Tongue (tissue), 2 donors: Measurements from ENCODE around the gene DRAXIN. TPM values are rescaled to one million over a fixed set of nuclear protein-coding genes. Genes with fewer than 3 reads are reported as not detected.

Source experiments
- DNase-seq: peaks from one replicate; pipeline ENCODE4 v3.0.0-alpha.2; 2015
- total RNA-seq: library from RNA; depleted of rRNA; stranded (reverse); fragments of >200 nt; gene quantifications from one replicate; pipeline ENCODE4 v1.2.3, GENCODE V29; 2014

DRAXIN gene
- total RNA-seq, 1 donor from 2014 or later = 0.31 TPM

DNA sequence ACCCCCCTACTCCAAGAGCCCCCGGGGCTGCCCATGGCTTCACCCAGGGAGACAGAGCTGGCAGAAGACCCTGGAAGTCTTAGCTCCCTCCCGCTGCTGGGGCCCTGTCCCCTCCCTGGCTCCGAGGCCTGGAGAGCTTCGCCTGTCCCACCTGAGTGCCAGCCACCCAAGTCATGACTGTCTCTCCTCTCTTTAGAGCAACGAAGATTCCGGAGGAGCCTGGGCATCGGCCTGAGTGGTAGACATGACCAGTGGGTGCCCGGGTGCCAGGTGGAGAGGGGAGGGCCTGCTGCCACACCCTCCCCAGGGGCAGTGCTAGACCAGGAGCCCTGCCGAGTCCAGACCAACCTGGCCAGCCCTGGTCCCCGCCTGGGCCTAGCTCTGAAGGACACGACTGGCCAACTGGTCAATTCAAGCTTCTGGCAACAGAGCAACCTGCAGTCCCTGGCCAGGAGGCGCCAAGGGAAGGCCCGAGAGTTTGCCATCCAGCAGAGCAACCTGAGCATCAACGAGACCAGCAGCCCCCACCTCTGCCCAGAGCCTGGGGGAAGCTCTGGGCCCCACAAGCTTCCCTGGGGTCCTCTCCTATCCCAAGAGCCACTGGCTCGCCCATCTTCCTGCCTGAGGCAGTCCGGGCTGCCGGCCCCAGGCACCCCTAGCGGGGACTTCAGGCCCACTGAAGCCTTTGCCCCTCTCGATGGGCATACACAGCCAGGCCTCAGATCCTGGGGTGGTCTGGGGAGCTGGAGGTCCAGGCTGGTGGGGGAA lies 74.3 kb downstream of the DRAXIN start:
- no peak for DNase-seq

DNA sequence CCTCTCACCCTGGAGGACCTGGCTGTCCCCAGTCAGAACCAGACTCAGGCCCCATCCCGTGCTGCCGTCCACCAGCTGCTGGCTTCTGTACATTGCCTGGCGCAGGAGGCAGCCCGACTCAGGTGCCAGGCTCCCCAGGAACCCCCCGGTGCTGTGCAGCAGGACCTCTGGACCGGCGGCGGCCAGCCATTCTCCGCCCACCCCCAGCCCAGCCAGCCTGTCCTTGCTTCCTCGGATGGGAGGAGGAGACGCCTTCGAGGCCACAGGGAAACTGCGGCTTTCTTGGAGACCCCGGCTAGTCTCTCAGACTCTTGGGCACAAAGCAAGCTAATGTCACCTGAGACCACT lies 74.9 kb downstream of the DRAXIN start:
- DNase-seq = no peak

DNA sequence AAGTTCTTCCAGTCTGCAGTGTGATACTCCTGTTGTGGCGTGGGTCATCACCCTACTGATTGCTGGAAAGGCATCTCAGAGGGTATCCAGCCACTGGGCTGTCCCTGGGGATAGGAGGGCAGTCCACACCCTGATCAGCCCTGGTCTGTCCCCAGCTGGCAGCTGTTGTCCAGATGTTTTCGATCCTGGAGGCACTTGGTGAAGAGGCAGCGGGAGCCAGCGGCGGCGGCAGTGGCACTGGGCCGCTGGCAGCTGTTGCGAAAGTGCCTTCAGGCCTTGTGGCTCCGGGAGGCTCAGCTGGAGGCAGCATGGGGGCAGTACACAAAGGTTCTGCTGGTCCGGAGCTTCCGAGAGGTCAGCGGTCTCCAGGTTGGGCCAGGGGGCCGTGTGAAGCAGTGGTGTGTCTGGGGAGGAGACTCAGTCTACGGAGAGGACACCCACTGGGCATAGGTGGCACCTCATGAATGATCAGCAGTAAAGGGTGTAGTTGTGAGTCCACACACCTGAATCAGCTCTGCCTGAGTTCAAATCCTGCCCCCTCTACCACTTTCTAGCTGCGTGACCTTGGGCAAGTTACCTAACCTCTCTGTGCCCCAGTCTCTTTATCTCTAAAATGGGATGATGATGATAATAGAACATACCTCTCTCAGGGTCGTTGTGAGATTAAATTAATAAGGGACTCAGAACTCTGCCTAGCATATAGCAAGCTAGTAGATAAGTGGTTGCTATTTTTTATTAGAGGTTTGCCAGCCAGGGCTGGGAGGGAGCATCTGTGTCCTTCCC lies 76.6 kb downstream of the DRAXIN start:
- peak; percentile 92 for DNase-seq

DNA sequence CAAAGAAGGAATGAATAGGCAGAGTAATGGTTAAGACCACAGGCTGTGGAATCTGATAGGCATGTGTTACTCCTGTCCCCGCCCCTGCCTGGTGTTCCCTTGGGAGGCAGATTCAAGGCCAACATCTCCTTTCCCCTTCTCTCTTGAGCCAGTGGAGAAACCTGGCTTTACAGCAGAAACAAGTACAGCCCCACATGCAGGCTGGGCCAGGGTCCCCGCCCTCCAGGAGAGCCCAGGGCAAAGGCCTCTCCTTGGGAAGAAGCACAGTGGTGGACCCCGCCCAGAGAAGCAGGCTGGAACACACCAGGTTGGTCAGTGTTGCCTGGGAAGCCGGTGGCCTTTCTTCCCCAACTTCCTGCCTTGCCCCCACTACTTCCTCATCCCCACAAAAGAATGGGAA lies 77.3 kb downstream of the DRAXIN start:
- peak; percentile 16 for DNase-seq

DNA sequence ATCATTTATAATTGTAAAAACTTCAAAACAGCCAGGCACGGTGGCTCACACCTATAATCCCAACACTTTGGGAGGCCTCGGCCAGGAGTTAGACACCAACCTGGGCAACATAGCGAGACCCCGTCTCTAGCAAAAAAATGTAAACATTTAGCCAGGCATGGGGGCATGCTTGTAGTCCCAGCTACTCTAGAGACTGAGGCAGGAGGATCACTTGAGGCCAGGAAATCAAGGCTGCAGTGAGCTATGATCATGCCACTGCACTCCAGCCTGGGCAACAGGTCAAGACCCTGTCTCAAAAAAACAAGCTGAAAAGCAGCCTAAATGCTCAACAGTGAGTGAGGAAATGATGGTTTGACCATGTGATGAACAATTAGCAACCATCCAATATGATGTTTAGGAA lies 77.8 kb downstream of the DRAXIN start:
- DNase-seq = no peak

DNA sequence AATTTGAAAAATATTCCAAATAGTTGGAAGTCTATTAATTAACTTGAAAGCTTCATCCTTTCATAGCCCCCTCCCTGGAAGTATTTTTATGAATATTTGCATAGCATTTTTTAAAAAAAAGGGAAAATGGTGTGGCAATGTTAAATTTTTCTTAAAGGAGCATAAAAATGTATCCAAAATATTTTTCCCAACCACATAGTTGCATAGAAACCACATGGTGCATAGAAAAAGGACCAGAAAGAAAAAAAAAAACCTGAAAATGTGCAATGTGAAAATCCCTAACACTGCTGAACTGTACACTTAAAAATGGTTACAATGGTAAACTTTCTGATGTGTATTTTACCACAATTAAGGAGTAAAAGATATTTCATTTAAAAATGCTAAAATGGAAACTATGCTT lies 78.5 kb downstream of the DRAXIN start:
- no peak for DNase-seq

DNA sequence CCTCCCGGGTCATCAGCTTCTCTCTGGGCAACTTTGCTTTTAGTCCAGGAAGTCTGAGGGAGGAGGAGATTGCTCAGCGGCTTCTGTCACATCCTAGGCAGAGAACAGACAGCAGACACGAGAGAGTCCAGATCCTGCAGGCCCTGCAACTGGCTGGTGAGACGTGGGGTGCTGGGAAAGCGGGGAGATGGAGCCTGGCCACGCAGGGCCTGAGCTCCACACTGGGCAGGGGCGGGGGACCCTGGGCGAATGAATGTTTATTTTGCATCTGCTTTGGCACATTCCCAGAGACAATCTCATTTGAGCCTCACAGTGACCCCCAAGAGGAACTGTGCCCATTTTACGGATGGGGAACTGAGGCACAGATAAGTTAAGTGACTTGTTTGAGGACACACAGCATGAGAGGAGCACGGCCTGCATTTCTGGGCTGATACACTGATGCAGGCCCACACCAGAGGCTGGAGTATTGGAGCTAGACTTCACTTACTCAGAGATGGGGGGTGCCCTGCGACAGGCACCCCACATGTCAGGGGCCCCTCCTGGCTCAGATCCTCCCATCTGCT lies 80.1 kb downstream of the DRAXIN start:
- no peak for DNase-seq

DNA sequence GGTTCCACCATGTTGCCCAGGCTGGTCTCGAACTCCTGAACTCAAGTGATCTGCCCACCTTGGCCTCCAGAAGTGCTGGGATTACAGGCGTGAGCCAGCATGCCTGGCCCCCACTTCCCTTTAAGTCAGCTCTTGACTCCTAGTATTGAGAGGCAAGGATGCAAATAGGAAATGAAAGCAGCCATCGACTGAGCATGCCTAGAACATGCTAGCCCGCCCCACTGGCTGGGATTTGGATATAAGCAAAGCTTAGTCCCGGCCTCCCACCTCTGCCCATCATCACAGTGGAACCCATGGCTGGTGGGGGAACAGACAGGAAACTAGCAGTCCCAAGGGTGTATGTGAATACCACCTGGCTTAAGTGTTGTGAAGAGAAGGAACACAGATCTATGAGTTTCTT lies 80.9 kb downstream of the DRAXIN start:
- DNase-seq = no peak

DNA sequence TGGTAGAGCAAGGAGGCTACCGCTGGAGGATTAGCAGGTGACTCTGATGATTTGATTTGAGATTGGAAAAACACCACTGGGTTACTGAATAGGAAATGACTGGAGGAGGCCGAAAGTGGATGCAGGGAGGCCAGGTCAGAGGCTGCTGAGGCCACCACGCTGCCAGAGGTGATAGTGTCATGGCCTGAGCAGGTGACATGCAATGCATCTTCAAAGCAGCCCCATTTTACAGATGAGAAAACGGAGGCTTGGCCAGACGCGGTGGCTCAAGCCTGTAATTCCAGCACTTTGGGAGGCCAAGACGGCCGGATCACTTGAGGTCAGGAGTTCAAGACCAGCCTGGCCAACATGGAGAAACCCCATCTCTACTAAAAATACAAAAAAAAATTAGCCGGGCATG lies 83.2 kb downstream of the DRAXIN start:
- no peak for DNase-seq

Other genes with a start within 250 kb of the DRAXIN start
- 0.31 TPM for gene DISP3, start 212.6 kb upstream of the DRAXIN start, total RNA-seq
- 1.5 TPM for gene FBXO2, start 37.3 kb upstream of the DRAXIN start, total RNA-seq
- 5.8 TPM for gene FBXO44, start 36.8 kb upstream of the DRAXIN start, total RNA-seq
- 4.4 TPM for gene FBXO6, start 27.5 kb upstream of the DRAXIN start, total RNA-seq
- 33.5 TPM for gene MAD2L2, start 10.6 kb upstream of the DRAXIN start, total RNA-seq
- 24.0 TPM for gene AGTRAP, start 44.4 kb downstream of the DRAXIN start, total RNA-seq
- gene C1orf167, start 70.5 kb downstream of the DRAXIN start, total RNA-seq = 1.3 TPM
- 54.4 TPM for gene MTHFR, start 114.3 kb downstream of the DRAXIN start, total RNA-seq
- gene CLCN6, start 114.5 kb downstream of the DRAXIN start, total RNA-seq = 16.3 TPM
- gene NPPA, start 156.1 kb downstream of the DRAXIN start, total RNA-seq = 0.51 TPM
- not detected for gene NPPB, start 167.2 kb downstream of the DRAXIN start, total RNA-seq
- gene KIAA2013, start 234.7 kb downstream of the DRAXIN start, total RNA-seq = 51.3 TPM
- 199 TPM for gene PLOD1, start 243.0 kb downstream of the DRAXIN start, total RNA-seq